Measurements from ENCODE around the gene GLIS1. TPM values are rescaled to one million over a fixed set of nuclear protein-coding genes. Genes with fewer than 3 reads are reported as not detected.

Gene GLIS1
- total and polyA plus RNA-seq, 10 of the 15 experiments (the other 5 are each of a cell fraction or from before 2014, with no cell fraction given): not detected

GRCh38 chr1:53544728-53545515 is 194.0 kb downstream of the GLIS1 start:
- Histone ChIP-seq H3K79me2 (ENCODE audit: control insufficient read depth, insufficient read depth, low read length) (no peaks in the 10 kb centered on the region), H3K9me3 (replicated peaks; ENCODE audit: control insufficient read depth, insufficient read depth, low read length) (no peaks in the 10 kb centered on the region), H3K4me1 (ENCODE audit: control insufficient read depth, insufficient read depth, low read length) (no peaks in the 10 kb centered on the region), H3K27ac (ENCODE audit: control insufficient read depth, insufficient read depth) (no peak overlapping the region), H3K4me2 (ENCODE audit: control insufficient read depth, insufficient read depth) (no peak overlapping the region), H3K9ac (ENCODE audit: control insufficient read depth, insufficient read depth, low read length) (no peak overlapping the region), H2AFZ (ENCODE audit: control insufficient read depth, low read depth, low read length) (no peak overlapping the region), H3K36me3 (ENCODE audit: control insufficient read depth in 2 of 2, insufficient read depth in 2 of 2, low read length in 1 of 2) (no peaks in the 10 kb centered on the region), H3K27me3 (replicated peaks in 1 of 2; ENCODE audit: control insufficient read depth in 2 of 2, insufficient read depth in 2 of 2, low read length in 1 of 2) (peaks cover 0 to 1% of the 10 kb centered on the region in 2 experiments; a peak in 1 of 4 replicates), H4K20me1 (ENCODE audit: control insufficient read depth, insufficient read depth) (no peaks in the 10 kb centered on the region), H3K4me3 (no peak overlapping the region)
- DNase-seq (ENCODE audit: low read depth, low spot score) (no peak), ATAC-seq (no peak), FAIRE-seq (no peak)
- ChIA-PET SMC1A (ENCODE audit: uncharacterized antibody, unreplicated experiment) (no interaction called here), RAD21 (ENCODE audit: unreplicated experiment) (no interaction called here), CTCF (no interaction called here), POLR2A (no interaction called here)
- 24% methylated on average over 6 of the region's 6 CpGs for WGBS (ENCODE audit: insufficient coverage, insufficient replicate concordance, low lambda C conversion rate, missing lambda C conversion rate)
- in situ Hi-C loops (cut with MboI): no loop called here
- intact Hi-C loops (cut with micrococcal nuclease; ENCODE audit: unreplicated experiment): no loop called here
- BruUV-seq (replicated peaks): no TSS peak
- TF ChIP-seq CREB1 (IDR thresholded peaks at IDR 0.05; ENCODE audit: low read depth) (no peak), SIX5 (IDR thresholded peaks at IDR 0.05; ENCODE audit: low read depth, low read length, severe bottlenecking) (no peak), ZNF384 (IDR thresholded peaks at IDR 0.05; ENCODE audit: borderline replicate concordance, low read depth, low read length) (no peak), HDGF (IDR thresholded peaks at IDR 0.05) (no peak), JUNB (IDR thresholded peaks at IDR 0.05) (no peak)
- TF ChIP-seq, protein P1, sequence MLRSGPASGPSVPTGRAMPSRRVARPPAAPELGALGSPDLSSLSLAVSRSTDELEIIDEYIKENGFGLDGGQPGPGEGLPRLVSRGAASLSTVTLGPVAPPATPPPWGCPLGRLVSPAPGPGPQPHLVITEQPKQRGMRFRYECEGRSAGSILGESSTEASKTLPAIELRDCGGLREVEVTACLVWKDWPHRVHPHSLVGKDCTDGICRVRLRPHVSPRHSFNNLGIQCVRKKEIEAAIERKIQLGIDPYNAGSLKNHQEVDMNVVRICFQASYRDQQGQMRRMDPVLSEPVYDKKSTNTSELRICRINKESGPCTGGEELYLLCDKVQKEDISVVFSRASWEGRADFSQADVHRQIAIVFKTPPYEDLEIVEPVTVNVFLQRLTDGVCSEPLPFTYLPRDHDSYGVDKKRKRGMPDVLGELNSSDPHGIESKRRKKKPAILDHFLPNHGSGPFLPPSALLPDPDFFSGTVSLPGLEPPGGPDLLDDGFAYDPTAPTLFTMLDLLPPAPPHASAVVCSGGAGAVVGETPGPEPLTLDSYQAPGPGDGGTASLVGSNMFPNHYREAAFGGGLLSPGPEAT (IDR thresholded peaks at IDR 0.05; ENCODE audit: low read depth): no peak
- TF ChIP-seq, protein P2, sequence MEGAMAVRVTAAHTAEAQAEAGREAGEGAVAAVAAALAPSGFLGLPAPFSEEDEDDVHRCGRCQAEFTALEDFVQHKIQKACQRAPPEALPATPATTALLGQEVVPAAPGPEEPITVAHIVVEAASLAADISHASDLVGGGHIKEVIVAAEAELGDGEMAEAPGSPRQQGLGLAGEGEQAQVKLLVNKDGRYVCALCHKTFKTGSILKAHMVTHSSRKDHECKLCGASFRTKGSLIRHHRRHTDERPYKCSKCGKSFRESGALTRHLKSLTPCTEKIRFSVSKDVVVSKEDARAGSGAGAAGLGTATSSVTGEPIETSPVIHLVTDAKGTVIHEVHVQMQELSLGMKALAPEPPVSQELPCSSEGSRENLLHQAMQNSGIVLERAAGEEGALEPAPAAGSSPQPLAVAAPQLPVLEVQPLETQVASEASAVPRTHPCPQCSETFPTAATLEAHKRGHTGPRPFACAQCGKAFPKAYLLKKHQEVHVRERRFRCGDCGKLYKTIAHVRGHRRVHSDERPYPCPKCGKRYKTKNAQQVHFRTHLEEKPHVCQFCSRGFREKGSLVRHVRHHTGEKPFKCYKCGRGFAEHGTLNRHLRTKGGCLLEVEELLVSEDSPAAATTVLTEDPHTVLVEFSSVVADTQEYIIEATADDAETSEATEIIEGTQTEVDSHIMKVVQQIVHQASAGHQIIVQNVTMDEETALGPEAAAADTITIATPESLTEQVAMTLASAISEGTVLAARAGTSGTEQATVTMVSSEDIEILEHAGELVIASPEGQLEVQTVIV (IDR thresholded peaks at IDR 0.05; ENCODE audit: borderline replicate concordance, partially characterized antibody): no peak

All from GM12878 (cell line).